Tibial nerve (tissue), 4 donors: ENCODE data around the gene CTTNBP2. TPM values are rescaled to one million over a fixed set of nuclear protein-coding genes. Genes with fewer than 3 reads are reported as not detected.

ENCODE experiments used
- DNase-seq, 2 donors: peaks; one replicate each; pipeline ENCODE4 v3.0.0-alpha.2; 2019; ENCODE audit warnings: low spot score in 2 of 2
- H3K27ac ChIP-seq, 4 donors: fragments of 200-600 bp; sonication (generic) in 3 of 4; one replicate each; pipeline ENCODE4 v1.5.1; 2017 to 2019; ENCODE audit warnings: mild to moderate bottlenecking in 1 of 4
- H3K27me3 ChIP-seq, 2 donors: fragments of 200-600 bp; sonication (generic) in 1 of 2; one replicate each; pipeline versions ENCODE4 v1.5.1 to v1.6.0; 2017 to 2019
- H3K36me3 ChIP-seq, 3 donors: fragments of 200-600 bp; sonication (generic); one replicate each; pipeline ENCODE4 v1.5.1; 2018 to 2019
- H3K4me1 ChIP-seq, 4 donors: fragments of 200-600 bp; sonication (generic) in 3 of 4; one replicate each; pipeline ENCODE4 v1.5.1; 2017 to 2019
- H3K4me3 ChIP-seq, 4 donors: fragments of 200-600 bp; sonication (generic) in 3 of 4; one replicate each; pipeline ENCODE4 v1.5.1; 2017 to 2019; ENCODE audit warnings: mild to moderate bottlenecking in 1 of 4, moderate library complexity in 1 of 4
- H3K9me3 ChIP-seq, 4 donors: fragments of 200-600 bp; sonication (generic) in 3 of 4; one replicate each; pipeline ENCODE4 v1.5.1; 2017 to 2019
- EP300 ChIP-seq, 2 donors: sonication (generic); formaldehyde crosslinking; IDR thresholded peaks; one replicate each; pipeline ENCODE4 v1.6.1; 2017; ENCODE audit warnings: antibody characterized with exemption in 2 of 2, mild to moderate bottlenecking in 1 of 2
- POLR2A ChIP-seq, 2 donors: fragments of 450-650 bp; IDR thresholded peaks; one replicate each; pipeline ENCODE4 v1.6.1; 2017; ENCODE audit warnings: antibody characterized with exemption in 2 of 2, mild to moderate bottlenecking in 2 of 2, moderate library complexity in 2 of 2
- WGBS, 2 donors: methylation state at CpG; one replicate each; pipeline ENCODE4 v1.1.5; 2018; 5-methylcytosine and 5-hydroxymethylcytosine counted together
- total RNA-seq, 4 donors: library from RNA; depleted of rRNA; stranded (reverse); fragments of >200 nt; gene quantifications; one replicate each; pipeline ENCODE4 v1.1.0, GENCODE V29; 2016
- TF ChIP-seq, protein P1 (sequence below), 5 experiments: fragments of 200-600 bp in 3 of 5; fragments of 450-650 bp in 2 of 5; sonication (generic) in 3 of 5; IDR thresholded peaks; one replicate each; pipeline ENCODE4 v1.5.1; 2016 to 2019; ENCODE audit warnings: antibody characterized with exemption in 5 of 5, mild to moderate bottlenecking in 3 of 5, moderate library complexity in 2 of 5

Gene CTTNBP2
- total RNA-seq, 4 donors from 2014 or later: 12.9 to 19.3 (median 17.1) TPM

DNA sequence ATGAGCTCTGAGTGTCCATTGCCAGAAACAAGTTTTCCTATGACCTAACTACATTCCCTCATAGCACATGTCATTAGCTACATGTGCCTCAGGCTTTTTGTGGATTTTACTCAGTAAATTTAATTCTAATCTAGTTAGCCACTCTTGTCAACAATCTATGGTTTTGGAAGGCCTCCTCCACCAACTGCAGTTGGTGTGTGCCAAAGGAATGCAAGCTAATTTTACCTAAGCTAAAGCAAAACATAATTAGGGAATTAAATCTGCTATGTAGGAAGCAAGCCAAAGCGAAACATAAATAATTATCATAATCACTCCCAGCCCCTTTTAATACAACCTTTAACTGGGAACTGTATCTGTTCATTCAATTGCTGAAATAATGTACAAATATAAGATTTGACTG, 3.5 kb upstream of the CTTNBP2 start:
- WGBS, 2 donors: 80 to 92% methylated on average over 1 of the region's 1 CpG

DNA sequence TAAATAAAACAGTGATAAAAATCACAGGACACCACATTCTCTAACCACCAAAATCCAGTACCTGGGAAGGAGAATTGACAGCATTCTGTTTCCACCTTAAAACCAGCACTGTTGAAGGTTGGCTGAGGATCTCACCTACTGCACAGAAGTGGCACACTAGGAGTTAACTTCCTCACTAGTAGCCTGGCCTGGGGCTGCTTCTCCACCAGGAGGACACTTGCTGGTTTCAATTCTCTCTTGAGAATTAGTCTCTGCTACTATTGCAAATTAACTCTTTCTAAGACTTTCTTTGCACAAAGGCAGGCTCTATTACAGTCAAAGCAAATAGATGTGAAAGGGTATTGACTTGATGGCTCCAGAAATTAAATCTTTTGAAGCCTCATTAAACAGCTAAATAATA, 2.3 kb upstream of the CTTNBP2 start:
- H3K36me3 ChIP-seq: no peaks in the 10 kb centered on the region
- no peak for TF ChIP-seq POLR2A (IDR thresholded peaks at IDR 0.05)
- TF ChIP-seq EP300 (IDR thresholded peaks at IDR 0.05): no peak
- TF ChIP-seq, protein P1, sequence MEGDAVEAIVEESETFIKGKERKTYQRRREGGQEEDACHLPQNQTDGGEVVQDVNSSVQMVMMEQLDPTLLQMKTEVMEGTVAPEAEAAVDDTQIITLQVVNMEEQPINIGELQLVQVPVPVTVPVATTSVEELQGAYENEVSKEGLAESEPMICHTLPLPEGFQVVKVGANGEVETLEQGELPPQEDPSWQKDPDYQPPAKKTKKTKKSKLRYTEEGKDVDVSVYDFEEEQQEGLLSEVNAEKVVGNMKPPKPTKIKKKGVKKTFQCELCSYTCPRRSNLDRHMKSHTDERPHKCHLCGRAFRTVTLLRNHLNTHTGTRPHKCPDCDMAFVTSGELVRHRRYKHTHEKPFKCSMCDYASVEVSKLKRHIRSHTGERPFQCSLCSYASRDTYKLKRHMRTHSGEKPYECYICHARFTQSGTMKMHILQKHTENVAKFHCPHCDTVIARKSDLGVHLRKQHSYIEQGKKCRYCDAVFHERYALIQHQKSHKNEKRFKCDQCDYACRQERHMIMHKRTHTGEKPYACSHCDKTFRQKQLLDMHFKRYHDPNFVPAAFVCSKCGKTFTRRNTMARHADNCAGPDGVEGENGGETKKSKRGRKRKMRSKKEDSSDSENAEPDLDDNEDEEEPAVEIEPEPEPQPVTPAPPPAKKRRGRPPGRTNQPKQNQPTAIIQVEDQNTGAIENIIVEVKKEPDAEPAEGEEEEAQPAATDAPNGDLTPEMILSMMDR (IDR thresholded peaks at IDR 0.05): no peak
- no peaks in the 10 kb centered on the region for H3K9me3 ChIP-seq
- H3K4me3 ChIP-seq: no peak overlapping the region
- H3K27ac ChIP-seq: no peak overlapping the region
- DNase-seq: peak in 1 of 2 donors; percentile 8
- H3K4me1 ChIP-seq: peaks cover 0 to 28% (median 0%) of the 10 kb centered on the region in 4 donors
- no peaks in the 10 kb centered on the region for H3K27me3 ChIP-seq

More for the DNA sequence above, 3.5 kb upstream of the CTTNBP2 start:
- no peak for DNase-seq
- Histone ChIP-seq H3K4me3 (no peak overlapping the region), H3K27ac (no peak overlapping the region), H3K36me3 (no peaks in the 10 kb centered on the region), H3K9me3 (no peaks in the 10 kb centered on the region), H3K27me3 (no peaks in the 10 kb centered on the region), H3K4me1 (peaks cover 0 to 18% (median 0%) of the 10 kb centered on the region in 4 donors)
- TF ChIP-seq, protein P1 (IDR thresholded peaks at IDR 0.05): no peak
- TF ChIP-seq POLR2A (IDR thresholded peaks at IDR 0.05) (no peak), EP300 (IDR thresholded peaks at IDR 0.05) (no peak)

DNA sequence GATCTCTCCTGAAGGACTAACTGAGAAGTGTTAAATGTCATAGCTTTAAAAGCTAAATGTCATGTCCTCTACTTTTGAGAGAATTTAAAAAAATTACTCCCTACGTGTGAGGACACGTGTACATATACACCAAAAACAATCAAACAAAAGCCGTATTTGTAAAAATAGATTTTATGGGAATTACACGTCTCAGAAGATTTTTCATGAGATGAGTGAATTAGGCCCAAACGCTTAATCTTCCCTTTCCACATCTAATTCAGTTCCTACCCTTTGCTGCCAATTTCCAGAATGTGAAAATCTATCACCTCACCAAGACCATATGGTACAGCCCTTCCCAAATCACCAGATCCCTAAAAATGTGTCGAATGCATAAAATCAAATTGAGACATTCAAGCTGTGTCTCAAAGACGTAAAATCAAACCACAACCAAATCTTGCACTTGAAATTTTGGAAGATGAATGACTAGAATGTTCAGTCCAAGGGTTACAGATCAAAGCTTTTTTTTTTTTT, 1.0 kb upstream of the CTTNBP2 start:
- 42 to 52% methylated on average over 7 of the region's 7 CpGs for WGBS, 2 donors
- TF ChIP-seq, protein P1 (IDR thresholded peaks at IDR 0.05): no peak
- TF ChIP-seq EP300 (IDR thresholded peaks at IDR 0.05): no peak
- H3K27ac ChIP-seq: peak overlapping the region in 1 of 4 donors; percentile 89

DNA sequence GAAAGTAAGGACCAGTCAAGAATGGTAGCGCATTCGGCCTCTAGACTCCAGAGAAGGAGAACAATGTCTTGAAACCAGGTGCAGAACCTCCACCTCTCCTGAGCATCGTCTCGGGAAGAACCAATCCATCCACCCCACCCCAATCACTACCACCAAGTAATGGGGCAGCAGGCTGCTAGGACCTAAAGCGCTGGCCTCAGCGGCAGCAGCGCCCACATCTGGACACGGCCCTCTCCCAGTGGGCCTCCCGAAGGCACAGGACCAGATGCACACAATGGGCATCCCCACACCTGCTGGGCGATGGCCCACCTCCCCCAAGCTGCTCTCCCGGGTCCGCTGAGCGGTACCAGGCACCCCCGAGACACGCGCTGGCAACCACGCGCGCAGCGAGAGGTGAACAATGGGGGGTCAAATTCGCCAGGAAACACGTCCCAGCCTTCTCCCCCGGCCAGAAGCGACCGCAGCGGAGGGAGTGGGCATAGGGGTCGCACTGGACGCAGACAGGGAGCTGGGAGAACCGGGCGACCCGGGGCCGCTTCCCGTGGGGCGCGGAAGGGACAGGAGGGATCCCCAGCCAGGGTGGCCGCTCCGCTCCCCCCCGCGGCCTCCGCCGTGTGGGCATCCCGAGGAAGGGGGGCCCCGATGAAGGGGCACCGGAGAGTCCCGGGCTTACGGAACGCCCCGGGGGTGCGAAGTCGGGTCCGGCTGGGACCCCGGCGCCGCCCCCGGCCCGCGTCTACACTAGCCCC, 506 bp downstream of the CTTNBP2 start:
- peaks cover 0 to 32% (median 0%) of the 10 kb centered on the region in 4 donors for H3K4me1 ChIP-seq
- no peaks in the 10 kb centered on the region for H3K27me3 ChIP-seq
- H3K9me3 ChIP-seq: no peaks in the 10 kb centered on the region
- H3K27ac ChIP-seq: peak overlapping the region; percentile 71 to 89 (median 76)
- H3K4me3 ChIP-seq: peak overlapping the region; percentile 60 to 92 (median 82)
- DNase-seq: peak; percentile 16 to 24
- 0 to 2% methylated on average over 9 to 16 of the region's 57 CpGs for WGBS, 2 donors
- TF ChIP-seq POLR2A (IDR thresholded peaks at IDR 0.05) (no peak), EP300 (IDR thresholded peaks at IDR 0.05) (peak in 1 of 2 donors; percentile 36)
- TF ChIP-seq, protein P1 (IDR thresholded peaks at IDR 0.05): no peak
- H3K36me3 ChIP-seq: no peaks in the 10 kb centered on the region

More for the DNA sequence above, 1.0 kb upstream of the CTTNBP2 start:
- no peaks in the 10 kb centered on the region for H3K9me3 ChIP-seq
- peak overlapping the region in 1 of 4 donors; percentile 60 for H3K4me3 ChIP-seq
- no peak for DNase-seq
- no peaks in the 10 kb centered on the region for H3K27me3 ChIP-seq
- peaks cover 0 to 32% (median 0%) of the 10 kb centered on the region in 4 donors for H3K4me1 ChIP-seq
- no peaks in the 10 kb centered on the region for H3K36me3 ChIP-seq
